Measurements from ENCODE around the gene NPAS3.

NPAS3 gene

GRCh38 chr14:33017016-33017415, 78.3 kb downstream of the NPAS3 start:
- no peak for DNase-seq

- DNase-seq: no peak
These were observed 80.7 kb downstream of the NPAS3 start for GRCh38 chr14:33019346-33019745.

- DNase-seq: no peak
These were observed 88.3 kb downstream of the NPAS3 start for GRCh38 chr14:33026850-33027430.

GRCh38 chr14:33029511-33029910, 90.8 kb downstream of the NPAS3 start:
- DNase-seq: no peak

GRCh38 chr14:33030386-33030785, 91.7 kb downstream of the NPAS3 start:
- DNase-seq: no peak

GRCh38 chr14:33035416-33036194, 96.9 kb downstream of the NPAS3 start:
- DNase-seq: no peak

GRCh38 chr14:33039311-33039710, 100.6 kb downstream of the NPAS3 start:
- no peak for DNase-seq

GRCh38 chr14:33040372-33041140, 101.9 kb downstream of the NPAS3 start:
- DNase-seq: no peak

GRCh38 chr14:33042591-33042990, 103.9 kb downstream of the NPAS3 start:
- no peak for DNase-seq

- DNase-seq: no peak
These were observed 107.1 kb downstream of the NPAS3 start for GRCh38 chr14:33045760-33046159.

GRCh38 chr14:33052943-33053342, 114.3 kb downstream of the NPAS3 start:
- no peak for DNase-seq

GRCh38 chr14:33056213-33056612, 117.5 kb downstream of the NPAS3 start:
- DNase-seq: no peak

- no peak for DNase-seq
These were observed 118.9 kb downstream of the NPAS3 start for GRCh38 chr14:33057585-33057984.

GRCh38 chr14:33061667-33062325, 123.1 kb downstream of the NPAS3 start:
- DNase-seq: no peak

- no peak for DNase-seq
These were observed 123.8 kb downstream of the NPAS3 start for GRCh38 chr14:33062476-33062875.

GRCh38 chr14:33062881-33063280, 124.2 kb downstream of the NPAS3 start:
- no peak for DNase-seq

GRCh38 chr14:33063521-33063920, 124.8 kb downstream of the NPAS3 start:
- DNase-seq: no peak

- DNase-seq: no peak
These were observed 127.0 kb downstream of the NPAS3 start for GRCh38 chr14:33065634-33066033.

- no peak for DNase-seq
These were observed 129.4 kb downstream of the NPAS3 start for GRCh38 chr14:33068040-33068439.

GRCh38 chr14:33068626-33069025, 129.9 kb downstream of the NPAS3 start:
- DNase-seq: no peak

- no peak for DNase-seq
These were observed 131.8 kb downstream of the NPAS3 start for GRCh38 chr14:33070475-33070874.

- no peak for DNase-seq
These were observed 134.3 kb downstream of the NPAS3 start for GRCh38 chr14:33073023-33073422.

GRCh38 chr14:33081259-33081658, 142.6 kb downstream of the NPAS3 start:
- no peak for DNase-seq

Measured in activated CD4-positive, alpha-beta T cell treated with anti-CD3 and anti-CD28 coated beads, Interleukin-2, amount 50 U/mL, for 16 hours (primary cell).